H9 (cell line): Measurements from ENCODE around the gene SUPT7L. TPM values are rescaled to one million over a fixed set of nuclear protein-coding genes. Genes with fewer than 3 reads are reported as not detected.

ENCODE experiments used
- DNase-seq: peaks from one replicate; pipeline ENCODE4 v3.0.0-alpha.2; 2017
- H2AFZ ChIP-seq: one replicate; pipeline ENCODE4 v1.6.1; 2013; ENCODE audit warnings: mild to moderate bottlenecking, low read length, control low read depth, moderate library complexity
- H2AK5ac ChIP-seq: 2 replicates; pipeline ENCODE4 v1.6.1; 2013; ENCODE audit warnings: low read length, control low read depth, mixed read lengths; ENCODE audit not compliant: insufficient read length
- H2BK120ac ChIP-seq: one replicate; pipeline ENCODE4 v1.6.1; 2013; ENCODE audit warnings: low read depth, mild to moderate bottlenecking, low read length, control low read depth, inconsistent platforms; ENCODE audit not compliant: poor library complexity, severe bottlenecking
- H2BK12ac ChIP-seq: 2 replicates; pipeline ENCODE4 v1.6.1; 2013; ENCODE audit warnings: low read length, control low read depth, mixed read lengths, low read depth; ENCODE audit not compliant: insufficient read length
- H2BK15ac ChIP-seq: 2 replicates; pipeline ENCODE4 v1.6.1; 2013; ENCODE audit warnings: low read depth, low read length, control low read depth
- H2BK20ac ChIP-seq: one replicate; pipeline ENCODE4 v1.6.1; 2013; ENCODE audit warnings: low read depth, mild to moderate bottlenecking, low read length, control low read depth, inconsistent platforms; ENCODE audit not compliant: poor library complexity, severe bottlenecking
- H2BK5ac ChIP-seq: 2 replicates; pipeline ENCODE4 v1.6.1; 2013; ENCODE audit warnings: low read length, control low read depth, mixed read lengths; ENCODE audit not compliant: insufficient read length
- H3K14ac ChIP-seq: 2 replicates; pipeline ENCODE4 v1.6.1; 2013; ENCODE audit warnings: low read length, control low read depth; ENCODE audit not compliant: insufficient read depth
- H3K18ac ChIP-seq: 2 replicates; pipeline ENCODE4 v1.6.1; 2013; ENCODE audit warnings: low read depth, mild to moderate bottlenecking, mixed read lengths, low read length, control low read depth; ENCODE audit not compliant: insufficient read length
- H3K23ac ChIP-seq: 2 replicates; pipeline ENCODE4 v1.6.1; 2013; ENCODE audit warnings: low read length, control low read depth, mixed read lengths, low read depth; ENCODE audit not compliant: insufficient read length
- H3K23me2 ChIP-seq: 2 replicates; pipeline ENCODE4 v1.6.1; 2013; ENCODE audit warnings: low read depth, mild to moderate bottlenecking, mixed read lengths, low read length, control low read depth; ENCODE audit not compliant: insufficient read length, poor library complexity, severe bottlenecking
- H3K27ac ChIP-seq: 2 replicates; pipeline ENCODE4 v1.5.1; 2013; ENCODE audit warnings: low read length, control low read depth, mixed read lengths, low read depth; ENCODE audit not compliant: insufficient read length
- H3K27me3 ChIP-seq: 2 replicates; pipeline ENCODE4 v1.6.1; 2013; ENCODE audit warnings: low read length, control low read depth, inconsistent platforms; ENCODE audit not compliant: insufficient read depth
- H3K4ac ChIP-seq: 2 replicates; pipeline ENCODE4 v1.6.1; 2013; ENCODE audit warnings: low read depth, mild to moderate bottlenecking, control low read depth, inconsistent platforms, low read length, moderate library complexity
- H3K4me1 ChIP-seq: 2 replicates; pipeline ENCODE4 v1.6.1; 2013; ENCODE audit warnings: low read length, control low read depth, inconsistent platforms; ENCODE audit not compliant: insufficient read depth
- H3K4me2 ChIP-seq: 2 replicates; pipeline ENCODE4 v1.6.1; 2013; ENCODE audit warnings: low read length, control low read depth, mixed read lengths; ENCODE audit not compliant: insufficient read length, insufficient read depth
- H3K56ac ChIP-seq: 2 replicates; pipeline ENCODE4 v1.6.1; 2013; ENCODE audit warnings: low read depth, mild to moderate bottlenecking, mixed read lengths, low read length, control low read depth; ENCODE audit not compliant: insufficient read length
- H3K79me1 ChIP-seq: 2 replicates; pipeline ENCODE4 v1.6.1; 2013; ENCODE audit warnings: low read depth, mild to moderate bottlenecking, moderate library complexity, low read length, control low read depth, inconsistent platforms; ENCODE audit not compliant: insufficient read depth, poor library complexity, severe bottlenecking
- H3K79me2 ChIP-seq: 2 replicates; pipeline ENCODE4 v1.6.1; 2013; ENCODE audit warnings: low read length, control low read depth, inconsistent platforms; ENCODE audit not compliant: insufficient read depth
- H3K9ac ChIP-seq: 2 replicates; pipeline ENCODE4 v1.6.1; 2013; ENCODE audit warnings: low read length, control low read depth, mixed read lengths; ENCODE audit not compliant: insufficient read length; ENCODE audit errors: extremely low read depth
- H3K9me3 ChIP-seq: one replicate; pipeline ENCODE4 v1.6.1; 2013; ENCODE audit warnings: low read depth, low read length, inconsistent platforms; ENCODE audit not compliant: control insufficient read depth
- H3T11ph ChIP-seq: one replicate; pipeline ENCODE4 v1.6.1; 2013; ENCODE audit warnings: mild to moderate bottlenecking, low read length, control low read depth, inconsistent platforms
- H4K20me1 ChIP-seq: one replicate; pipeline ENCODE4 v1.6.1; 2013; ENCODE audit not compliant: control insufficient read depth, insufficient read length, insufficient read depth
- H4K5ac ChIP-seq: 2 replicates; pipeline ENCODE4 v1.6.1; 2013; ENCODE audit warnings: low read depth, mild to moderate bottlenecking, mixed read lengths, low read length, control low read depth; ENCODE audit not compliant: insufficient read length
- H4K8ac ChIP-seq: replicated peaks from 2 replicates; pipeline ENCODE4 v1.6.1; 2013; ENCODE audit warnings: low read length, control low read depth, mixed read lengths, low read depth; ENCODE audit not compliant: insufficient read length
- H4K91ac ChIP-seq: 2 replicates; pipeline ENCODE4 v1.6.1; 2013; ENCODE audit warnings: low read depth, mild to moderate bottlenecking, moderate library complexity, mixed read lengths, low read length, control low read depth; ENCODE audit not compliant: insufficient read length
- H3K27ac Mint-ChIP-seq, 3 experiments: 2 replicates in 2 of 3; 3 replicates in 1 of 3; pipeline ENCODE4 v1.8.0; 2020 to 2021; ENCODE audit warnings: mixed read lengths in 3 of 3, mild to moderate bottlenecking in 1 of 3, moderate library complexity in 1 of 3
- H3K27me3 Mint-ChIP-seq: 2 replicates; pipeline ENCODE4 v1.8.0; 2021; ENCODE audit warnings: low read depth, mild to moderate bottlenecking, moderate library complexity, mixed read lengths
- H3K36me3 Mint-ChIP-seq, 3 experiments: 2 replicates in 2 of 3; 3 replicates in 1 of 3; pipeline ENCODE4 v1.8.0; 2020 to 2021; ENCODE audit warnings: low read depth in 3 of 3, mixed read lengths in 3 of 3; ENCODE audit not compliant: insufficient read depth in 1 of 3
- H3K4me1 Mint-ChIP-seq, 2 experiments: 2 replicates each; pipeline ENCODE4 v1.8.0; 2020; ENCODE audit warnings: mixed read lengths in 2 of 2
- H3K4me3 Mint-ChIP-seq, 2 experiments: 2 replicates in 1 of 2; 3 replicates in 1 of 2; pipeline ENCODE4 v1.8.0; 2020 to 2021; ENCODE audit warnings: mild to moderate bottlenecking in 2 of 2, mixed read lengths in 2 of 2, moderate library complexity in 1 of 2
- H3K9me3 Mint-ChIP-seq, 2 experiments: 2 replicates in 1 of 2; 3 replicates in 1 of 2; pipeline ENCODE4 v1.8.0; 2020; ENCODE audit warnings: mild to moderate bottlenecking in 2 of 2, mixed read lengths in 2 of 2, moderate library complexity in 1 of 2
- CTCF ChIP-seq: fragments of 200-600 bp; sonication (generic); conservative IDR thresholded peaks from 3 replicates; pipeline ENCODE4 v1.8.0; 2021; ENCODE audit warnings: antibody characterized with exemption, mild to moderate bottlenecking
- WGBS: extraction: QIAGEN DNeasy Blood & Tissue Kit; methylation state at CpG from one replicate; pipeline ENCODE4 v1.1.7; 2013; ENCODE audit warnings: missing lambda C conversion rate, low lambda C conversion rate, mixed read lengths; ENCODE audit not compliant: insufficient read length; ENCODE audit errors: extremely low coverage; 5-methylcytosine and 5-hydroxymethylcytosine counted together
- total RNA-seq: library from RNA; stranded (reverse); gene quantifications from 2 replicates; pipeline ENCODE4 v1.2.1, GENCODE V29; 2021

Gene SUPT7L
- total RNA-seq, 1 experiment from 2014 or later: 30.4 TPM

GRCh38 chr2:27711804-27712203 is 48.4 kb upstream of the SUPT7L start:
- Mint-ChIP-seq H3K4me3 (no peak overlapping the region), H3K27ac (no peak overlapping the region; a peak in 1 of 7 replicates), H3K27me3 (peaks cover 8% of the 10 kb centered on the region), H3K4me1 (peaks cover 11 to 18% of the 10 kb centered on the region in 2 experiments), H3K36me3 (no peaks in the 10 kb centered on the region; a peak in 1 of 7 replicates), H3K9me3 (no peaks in the 10 kb centered on the region)
- Histone ChIP-seq H2AK5ac (no peak overlapping the region), H2BK12ac (no peak overlapping the region), H3K4me1 (peaks cover 4% of the 10 kb centered on the region; the same call in 1 of the 2 replicates), H3K18ac (no peak overlapping the region), H2BK20ac (no peak overlapping the region), H4K8ac (no peak overlapping the region), H3K27ac (no peak overlapping the region), H3K56ac (no peak overlapping the region), H2BK5ac (no peak overlapping the region), H3T11ph (no peak overlapping the region), H3K9me3 (no peaks in the 10 kb centered on the region), H3K79me2 (no peaks in the 10 kb centered on the region), H3K23ac (no peak overlapping the region), H3K14ac (no peak overlapping the region), H3K4me2 (no peak overlapping the region), H3K23me2 (peaks cover 12% of the 10 kb centered on the region), H2AFZ (no peak overlapping the region), H4K5ac (no peak overlapping the region), H3K9ac (no peak overlapping the region), H3K4ac (no peak overlapping the region), H2BK120ac (no peak overlapping the region), H3K79me1 (no peaks in the 10 kb centered on the region), H3K27me3 (no peaks in the 10 kb centered on the region), H4K20me1 (no peaks in the 10 kb centered on the region), H4K91ac (no peak overlapping the region), H2BK15ac (no peak overlapping the region)
- no peak for DNase-seq
- TF ChIP-seq CTCF: no peak
- no CpG with 5 or more reads among the region's 5 CpGs for WGBS
